ENCODE results near the gene TBX2. TPM values are rescaled to one million over a fixed set of nuclear protein-coding genes. Genes with fewer than 3 reads are reported as not detected.

TBX2 gene
- polyA plus RNA-seq, 3 donors = 47.8 to 58.3 (median 56.1) TPM

DNA sequence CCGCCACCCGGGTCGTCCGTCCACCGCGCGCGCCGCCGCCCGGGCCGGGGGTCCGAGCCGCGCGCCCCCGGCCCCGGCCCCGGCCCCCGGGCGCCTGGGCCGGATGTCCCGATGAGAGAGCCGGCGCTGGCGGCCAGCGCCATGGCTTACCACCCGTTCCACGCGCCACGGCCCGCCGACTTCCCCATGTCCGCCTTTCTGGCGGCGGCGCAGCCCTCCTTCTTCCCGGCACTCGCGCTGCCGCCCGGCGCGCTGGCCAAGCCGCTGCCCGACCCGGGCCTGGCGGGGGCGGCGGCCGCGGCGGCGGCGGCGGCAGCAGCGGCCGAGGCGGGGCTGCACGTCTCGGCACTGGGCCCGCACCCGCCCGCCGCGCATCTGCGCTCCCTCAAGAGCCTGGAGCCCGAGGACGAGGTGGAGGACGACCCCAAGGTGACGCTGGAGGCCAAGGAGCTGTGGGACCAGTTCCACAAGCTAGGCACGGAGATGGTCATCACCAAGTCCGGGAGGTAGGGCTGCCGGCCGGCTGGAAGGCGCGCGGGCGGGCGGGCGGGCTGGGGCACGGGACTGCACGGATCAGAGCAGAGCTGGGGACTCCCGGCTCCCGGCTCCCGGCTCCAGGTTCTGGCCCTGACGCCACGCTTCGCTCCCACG, 548 bp downstream of the TBX2 start:
- no peak for DNase-seq (ENCODE audit: low read depth in 3 of 3, low spot score in 2 of 3)

DNA sequence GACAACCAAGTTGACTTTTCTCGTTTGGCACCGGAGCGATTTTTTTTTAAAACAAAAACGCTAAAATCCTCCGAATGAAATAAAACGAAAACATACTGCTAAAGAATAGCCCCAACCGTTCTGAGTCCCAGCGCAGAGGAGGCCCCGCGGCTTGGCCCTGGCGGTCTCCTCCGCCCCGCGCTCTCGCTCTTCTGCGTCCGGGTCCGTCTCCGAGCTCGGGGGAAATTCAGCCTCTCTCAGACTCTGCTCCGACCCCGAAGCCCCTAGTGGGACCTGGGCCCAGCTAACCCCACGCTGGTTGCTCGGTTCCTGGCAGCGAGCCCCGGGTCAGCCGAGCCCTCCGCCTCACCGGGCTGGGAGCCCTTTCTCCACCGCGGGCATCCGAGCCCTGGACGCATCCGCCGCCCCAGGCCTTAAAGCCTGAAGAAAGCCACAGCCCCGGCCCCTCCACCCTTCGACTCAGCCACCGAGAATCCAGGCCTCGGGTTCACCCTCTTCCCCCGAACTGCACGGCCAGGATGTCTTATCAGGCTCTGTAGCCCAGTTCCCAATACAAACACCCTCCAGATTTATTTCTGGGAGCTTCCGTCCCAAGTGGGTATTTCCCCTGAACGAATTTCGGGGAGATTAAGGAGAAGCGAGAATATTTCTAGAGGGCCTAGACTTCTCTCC, 1.2 kb downstream of the TBX2 start:
- DNase-seq (ENCODE audit: low read depth in 3 of 3, low spot score in 2 of 3) = no peak

DNA sequence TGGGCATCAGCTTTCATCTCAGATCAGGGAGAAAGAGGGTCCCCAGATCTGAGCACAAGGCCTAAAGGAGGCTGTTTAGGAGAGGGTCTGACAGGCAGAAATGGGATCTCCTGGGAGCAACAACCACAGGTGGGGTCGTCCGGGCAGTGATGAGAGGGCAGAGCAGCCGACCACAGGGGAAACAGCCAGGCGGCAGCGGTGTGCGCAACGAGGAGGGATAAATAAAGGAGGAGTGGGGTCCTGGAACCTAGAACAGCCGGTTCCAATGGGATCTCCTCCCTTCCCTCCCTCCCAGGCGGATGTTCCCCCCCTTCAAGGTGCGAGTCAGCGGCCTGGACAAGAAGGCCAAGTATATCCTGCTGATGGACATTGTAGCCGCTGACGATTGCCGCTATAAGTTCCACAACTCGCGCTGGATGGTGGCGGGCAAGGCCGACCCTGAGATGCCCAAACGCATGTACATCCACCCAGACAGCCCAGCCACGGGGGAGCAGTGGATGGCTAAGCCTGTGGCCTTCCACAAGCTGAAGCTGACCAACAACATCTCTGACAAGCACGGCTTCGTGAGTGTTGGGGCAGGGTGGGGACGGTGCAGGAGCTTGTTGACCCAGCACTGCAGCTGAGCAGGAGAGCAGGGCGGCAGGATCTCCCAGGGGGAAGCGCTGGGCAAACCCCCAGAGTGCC, 1.9 kb downstream of the TBX2 start:
- no peak for DNase-seq (ENCODE audit: low read depth in 3 of 3, low spot score in 2 of 3)

GRCh38 chr17:61402073-61402541, 2.5 kb downstream of the TBX2 start:
- no peak for DNase-seq (ENCODE audit: low read depth in 3 of 3, low spot score in 2 of 3)

GRCh38 chr17:61402978-61403800, 3.5 kb downstream of the TBX2 start:
- DNase-seq (ENCODE audit: low read depth in 3 of 3, low spot score in 2 of 3) = no peak

DNA sequence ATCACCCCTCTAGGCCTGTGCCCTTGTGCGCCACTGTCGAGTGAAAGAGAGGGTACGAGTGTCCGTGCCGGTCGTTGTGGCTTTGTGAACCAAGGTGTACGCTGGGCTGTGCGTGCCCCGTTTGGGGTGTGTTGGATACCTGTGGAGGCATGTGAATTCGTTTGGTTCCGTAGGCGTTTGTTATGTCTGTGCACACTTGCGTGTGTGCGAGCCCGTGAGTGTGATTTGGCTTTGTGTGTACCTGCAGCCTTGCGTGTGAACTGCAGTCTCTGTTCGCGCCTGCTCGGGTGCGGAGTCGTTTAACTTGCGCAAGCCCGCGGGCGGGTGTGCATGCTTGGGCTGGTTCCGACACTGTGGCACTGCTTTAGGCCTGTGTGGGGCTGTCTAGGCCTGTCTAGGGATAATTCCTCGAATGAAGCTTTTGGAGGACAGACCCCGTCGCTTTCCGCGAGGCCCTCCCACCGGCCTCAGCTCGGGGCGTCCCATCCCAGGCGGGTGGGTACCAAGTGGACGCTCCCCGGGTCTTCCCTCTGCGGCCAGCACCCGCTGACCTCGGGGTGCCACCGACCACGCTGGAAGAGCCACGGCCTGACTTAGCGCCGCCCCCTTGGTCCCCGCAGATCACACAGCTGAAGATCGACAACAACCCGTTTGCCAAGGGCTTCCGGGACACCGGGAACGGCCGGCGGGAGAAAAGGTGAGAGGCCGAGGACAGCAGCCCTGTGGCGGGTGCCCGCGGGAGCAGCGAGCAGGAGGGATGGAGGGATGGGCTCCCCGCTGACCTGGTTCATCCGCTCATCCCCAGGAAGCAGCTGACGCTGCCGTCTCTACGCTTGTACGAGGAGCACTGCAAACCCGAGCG, 4.4 kb downstream of the TBX2 start:
- no peak for DNase-seq (ENCODE audit: low read depth in 3 of 3, low spot score in 2 of 3)

DNA sequence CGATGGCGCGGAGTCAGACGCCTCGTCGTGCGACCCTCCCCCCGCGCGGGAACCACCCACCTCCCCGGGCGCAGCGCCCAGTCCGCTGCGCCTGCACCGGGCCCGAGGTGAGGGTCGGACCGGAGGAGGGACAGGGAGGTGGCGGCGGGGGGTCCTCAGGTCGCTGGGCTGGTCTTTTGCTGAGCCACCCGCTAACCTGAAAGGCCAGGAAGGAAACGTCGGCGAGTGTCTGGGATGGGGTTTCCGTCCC, 4.9 kb downstream of the TBX2 start:
- DNase-seq (ENCODE audit: low read depth in 3 of 3, low spot score in 2 of 3) = no peak

GRCh38 chr17:61404913-61405685, 5.5 kb downstream of the TBX2 start:
- no peak for DNase-seq (ENCODE audit: low read depth in 3 of 3, low spot score in 2 of 3)

GRCh38 chr17:61405686-61406536, 6.3 kb downstream of the TBX2 start:
- no peak for DNase-seq (ENCODE audit: low read depth in 3 of 3, low spot score in 2 of 3)

GRCh38 chr17:61406537-61406845, 6.8 kb downstream of the TBX2 start:
- DNase-seq (ENCODE audit: low read depth in 3 of 3, low spot score in 2 of 3) = no peak

DNA sequence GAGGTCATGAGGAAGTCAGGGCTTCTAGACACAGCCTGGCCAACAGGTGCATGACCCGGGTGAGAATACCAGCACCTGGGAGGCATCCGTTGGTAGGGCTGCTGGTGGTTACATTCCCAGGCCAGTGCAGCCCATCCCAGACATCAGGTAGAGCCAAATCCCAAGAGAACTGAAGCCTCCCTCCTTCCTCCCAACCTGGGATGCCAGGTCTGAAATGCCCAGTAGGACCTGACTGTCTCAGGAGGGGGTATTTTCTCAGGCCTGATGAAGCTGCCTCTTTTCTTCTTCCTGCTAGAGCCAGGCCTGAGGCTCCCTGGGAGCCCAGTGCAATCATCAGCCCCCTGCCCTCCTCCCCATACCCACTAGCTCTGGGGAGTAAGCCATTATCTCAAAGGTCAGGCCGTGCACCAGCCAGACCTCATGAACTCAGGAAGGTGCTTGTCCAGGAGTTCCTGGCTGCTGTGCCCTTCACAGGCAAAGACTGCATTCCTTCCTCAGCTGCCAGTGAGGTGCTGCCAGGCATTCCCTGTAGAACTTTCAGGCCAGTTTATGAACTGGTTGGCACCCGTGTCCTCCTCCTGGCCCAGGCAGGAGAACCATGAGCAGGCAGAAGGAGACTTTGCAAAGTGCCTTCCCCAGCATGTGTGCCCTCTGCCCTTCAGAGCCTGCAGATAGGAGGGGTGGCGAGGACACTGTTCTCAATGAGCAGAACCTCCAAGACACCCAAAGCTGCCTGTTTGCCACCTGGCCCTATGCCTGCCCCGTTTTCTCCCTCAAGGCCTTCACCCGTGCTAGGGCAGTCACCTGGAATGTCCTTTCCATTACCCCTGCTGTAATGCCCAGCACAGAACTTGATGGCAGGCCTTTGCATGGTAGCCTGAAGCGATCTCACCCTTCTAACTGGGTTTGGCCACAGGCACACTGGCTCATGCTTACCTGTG, 7.6 kb downstream of the TBX2 start:
- no peak for DNase-seq (ENCODE audit: low read depth in 3 of 3, low spot score in 2 of 3)

- DNase-seq (ENCODE audit: low read depth in 3 of 3, low spot score in 2 of 3) = no peak
Measured at GRCh38 chr17:61408151-61409041, 8.8 kb downstream of the TBX2 start.

GRCh38 chr17:61409301-61410112, 9.9 kb downstream of the TBX2 start:
- DNase-seq (ENCODE audit: low read depth in 3 of 3, low spot score in 2 of 3) = no peak

DNA sequence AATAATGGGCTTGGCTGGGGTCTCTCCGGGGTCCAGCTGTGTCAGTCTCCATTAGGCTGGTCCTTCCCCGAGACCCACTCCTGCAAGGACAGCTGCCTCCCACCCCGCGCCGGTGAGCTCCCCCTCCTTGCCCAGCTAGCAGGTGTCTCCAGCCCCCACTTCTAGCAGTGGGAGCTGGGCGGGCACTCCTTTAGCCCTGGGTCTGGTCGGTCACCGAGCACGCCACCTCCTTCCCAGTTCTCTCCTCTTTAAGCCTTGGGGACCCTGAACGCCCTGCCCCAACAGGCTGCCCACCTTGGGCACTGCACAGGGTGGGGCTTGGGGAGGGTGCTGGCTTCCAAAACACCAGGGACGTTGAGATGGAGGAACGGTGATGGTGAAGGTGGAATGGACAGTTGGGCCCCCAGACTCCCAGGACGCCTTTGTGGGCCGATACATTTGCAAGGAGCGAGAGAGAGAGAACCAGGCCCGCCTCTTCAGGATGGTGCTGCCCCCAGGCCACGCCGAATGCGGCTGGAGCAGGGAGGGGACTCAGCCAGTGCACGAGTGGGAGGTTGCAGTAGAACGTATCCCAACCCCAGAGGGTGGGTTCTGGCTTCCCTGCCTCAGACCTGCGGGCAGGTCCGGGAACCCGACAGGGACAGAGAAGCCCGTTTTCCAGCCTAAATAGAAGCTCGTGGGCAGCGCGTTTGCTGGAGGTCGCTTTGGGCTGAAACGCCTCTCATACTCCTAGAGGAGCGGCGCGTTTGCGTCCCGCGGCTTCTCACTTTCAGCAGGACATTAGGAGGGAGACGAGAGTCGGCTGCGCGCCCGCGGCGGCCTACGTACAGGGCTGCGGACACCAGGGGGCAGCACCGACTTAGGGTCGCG, 10.7 kb downstream of the TBX2 start:
- DNase-seq (ENCODE audit: low read depth in 3 of 3, low spot score in 2 of 3) = no peak

DNA sequence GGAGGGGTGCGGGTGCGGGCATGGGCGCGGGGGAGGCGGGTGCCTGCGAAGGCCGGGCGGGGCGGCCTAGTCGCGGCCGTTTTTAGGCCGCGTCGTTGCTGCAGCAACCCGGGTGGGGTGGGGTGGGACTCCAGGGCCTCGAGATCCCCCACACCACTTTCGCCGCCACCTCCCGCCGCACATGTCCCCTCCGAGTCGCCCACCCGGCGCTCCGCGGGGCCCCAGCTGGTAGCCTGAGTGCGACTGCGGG, 11.3 kb downstream of the TBX2 start:
- no peak for DNase-seq (ENCODE audit: low read depth in 3 of 3, low spot score in 2 of 3)
